Ovary (tissue), 9 donors: ENCODE measurements around the gene LRFN2. TPM values are rescaled to one million over a fixed set of nuclear protein-coding genes. Genes with fewer than 3 reads are reported as not detected.

ENCODE experiments used
- DNase-seq, 5 donors: peaks; one replicate each; pipeline ENCODE4 v3.0.0-alpha.2; 2019 to 2020
- H3K27ac ChIP-seq, 2 donors: fragments of 200-600 bp; one replicate each; pipeline versions ENCODE4 v1.5.1 to v1.8.0; 2019 to 2022
- H3K27me3 ChIP-seq: fragments of 200-600 bp; one replicate; pipeline ENCODE4 v1.8.0; 2022
- H3K36me3 ChIP-seq: fragments of 200-600 bp; sonication (generic); one replicate; pipeline ENCODE4 v1.5.1; 2019
- H3K4me1 ChIP-seq: one replicate; pipeline ENCODE4 v1.8.1; 2013; ENCODE audit warnings: mild to moderate bottlenecking, moderate library complexity; ENCODE audit not compliant: insufficient read depth
- H3K4me3 ChIP-seq: fragments of 200-600 bp; sonication (generic); one replicate; pipeline ENCODE4 v1.5.1; 2017
- H3K9me3 ChIP-seq, 2 donors: fragments of 200-600 bp in 1 of 2; sonication (generic) in 1 of 2; one replicate each; pipeline versions ENCODE4 v1.5.1 to v1.8.1; 2013 to 2019; ENCODE audit warnings: mild to moderate bottlenecking in 1 of 2, moderate library complexity in 1 of 2
- EP300 ChIP-seq: sonication (generic); formaldehyde crosslinking; IDR thresholded peaks from one replicate; pipeline ENCODE4 v1.6.1; 2017; ENCODE audit warnings: antibody characterized with exemption
- POLR2A ChIP-seq: fragments of 450-650 bp; IDR thresholded peaks from one replicate; pipeline ENCODE4 v1.6.1; 2017; ENCODE audit warnings: antibody characterized with exemption, mild to moderate bottlenecking, moderate library complexity
- WGBS, 3 donors: extraction: QIAGEN DNeasy Blood & Tissue Kit in 1 of 3; methylation state at CpG; one replicate each; pipeline versions ENCODE4 v1.1.5 to v1.1.7; 2013 to 2017; 5-methylcytosine and 5-hydroxymethylcytosine counted together
- intact Hi-C, 4 donors: fragments of 100-400 bp; cut with DNase I; formaldehyde crosslinking; loops; one replicate each; pipeline versions ENCODE4 v1.11.0 to v1.15.1; 2022 to 2023
- polyA plus RNA-seq, 2 donors: library from polyadenylated mRNA; stranded (reverse); fragments of 200-250 nt in 1 of 2; fragments of 350-450 nt in 1 of 2; fragmentation: Illumina TruSeq in 1 of 2; extraction: RNeasy Lipid Tissue Mini Kit (QIAGEN cat#74804) in 1 of 2; gene quantifications; one replicate each; pipeline ENCODE4 v1.2.3, GENCODE V29; 2013 to 2014
- total RNA-seq, 7 donors: library from RNA; depleted of rRNA in 2 of 7; stranded (reverse); fragments of >200 nt in 2 of 7; fragmentation: NEBNext Ultra II Directional in 3 of 7; extraction: Animal tissue kit (Norgen Biotek cat#: 25700) in 3 of 7; gene quantifications; one replicate each; pipeline versions ENCODE4 v1.1.0 to v1.2.4, GENCODE V29; 2016 to 2023
- TF ChIP-seq, protein P1 (sequence below), 3 donors: fragments of 450-650 bp in 2 of 3; fragments of 200-600 bp in 1 of 3; IDR thresholded peaks; one replicate each; pipeline versions ENCODE4 v1.5.1 to v1.8.0; 2016 to 2022; ENCODE audit warnings: antibody characterized with exemption in 3 of 3, mild to moderate bottlenecking in 1 of 3
- donor health status: DM: no; HTN: no; CAD: no; lungs with moderate emphysema.
- donor health status: DM: no; HTN: no; CAD: no.
- donor health status: Bipolar disorder and iron deficiency.
- donor health status: DM: yes; HTN: yes; CAD: no.
- donor health status: DM: no; HTN: no; CAD: no.
- donor health status: DM: yes; HTN: yes; CAD: no.

LRFN2 gene
- total and polyA plus RNA-seq, 9 donors, result 0.10 to 2.2 (median 0.66) TPM

DNA sequence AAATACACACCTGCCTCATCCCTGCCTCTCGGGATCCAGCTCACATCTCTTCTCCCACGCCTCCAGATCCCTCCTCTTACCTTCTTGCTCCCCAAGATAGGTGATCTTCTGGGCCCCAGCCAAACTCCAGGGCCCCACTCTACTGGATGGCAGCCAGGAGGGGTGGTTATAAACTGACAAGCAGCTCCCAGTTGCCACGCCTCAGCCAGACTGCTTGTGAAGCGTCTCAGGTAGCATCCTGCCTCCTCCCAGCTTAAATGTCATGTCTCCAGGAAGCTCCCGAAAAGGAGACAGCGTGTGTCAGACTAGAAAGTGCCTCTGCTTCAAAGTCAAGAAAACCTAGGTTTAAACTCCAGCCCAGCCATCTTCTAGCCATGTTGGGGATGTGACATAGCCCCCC is 114.1 kb downstream of the LRFN2 start:
- no peak overlapping the region for H3K27ac ChIP-seq
- DNase-seq, result no peak
- TF ChIP-seq POLR2A (no peak), EP300 (no peak)
- TF ChIP-seq, protein P1, sequence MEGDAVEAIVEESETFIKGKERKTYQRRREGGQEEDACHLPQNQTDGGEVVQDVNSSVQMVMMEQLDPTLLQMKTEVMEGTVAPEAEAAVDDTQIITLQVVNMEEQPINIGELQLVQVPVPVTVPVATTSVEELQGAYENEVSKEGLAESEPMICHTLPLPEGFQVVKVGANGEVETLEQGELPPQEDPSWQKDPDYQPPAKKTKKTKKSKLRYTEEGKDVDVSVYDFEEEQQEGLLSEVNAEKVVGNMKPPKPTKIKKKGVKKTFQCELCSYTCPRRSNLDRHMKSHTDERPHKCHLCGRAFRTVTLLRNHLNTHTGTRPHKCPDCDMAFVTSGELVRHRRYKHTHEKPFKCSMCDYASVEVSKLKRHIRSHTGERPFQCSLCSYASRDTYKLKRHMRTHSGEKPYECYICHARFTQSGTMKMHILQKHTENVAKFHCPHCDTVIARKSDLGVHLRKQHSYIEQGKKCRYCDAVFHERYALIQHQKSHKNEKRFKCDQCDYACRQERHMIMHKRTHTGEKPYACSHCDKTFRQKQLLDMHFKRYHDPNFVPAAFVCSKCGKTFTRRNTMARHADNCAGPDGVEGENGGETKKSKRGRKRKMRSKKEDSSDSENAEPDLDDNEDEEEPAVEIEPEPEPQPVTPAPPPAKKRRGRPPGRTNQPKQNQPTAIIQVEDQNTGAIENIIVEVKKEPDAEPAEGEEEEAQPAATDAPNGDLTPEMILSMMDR (IDR thresholded peaks at IDR 0.05), result no peak
- no peak overlapping the region for H3K4me3 ChIP-seq
- H3K27me3 ChIP-seq, result no peaks in the 10 kb centered on the region
- H3K4me1 ChIP-seq, result no peaks in the 10 kb centered on the region
- intact Hi-C loops, result no loop called here
- WGBS, 3 donors, result 81 to 84% (median 82%) methylated on average over 6 of the region's 6 CpGs
- no peaks in the 10 kb centered on the region for H3K36me3 ChIP-seq
- no peaks in the 10 kb centered on the region for H3K9me3 ChIP-seq

DNA sequence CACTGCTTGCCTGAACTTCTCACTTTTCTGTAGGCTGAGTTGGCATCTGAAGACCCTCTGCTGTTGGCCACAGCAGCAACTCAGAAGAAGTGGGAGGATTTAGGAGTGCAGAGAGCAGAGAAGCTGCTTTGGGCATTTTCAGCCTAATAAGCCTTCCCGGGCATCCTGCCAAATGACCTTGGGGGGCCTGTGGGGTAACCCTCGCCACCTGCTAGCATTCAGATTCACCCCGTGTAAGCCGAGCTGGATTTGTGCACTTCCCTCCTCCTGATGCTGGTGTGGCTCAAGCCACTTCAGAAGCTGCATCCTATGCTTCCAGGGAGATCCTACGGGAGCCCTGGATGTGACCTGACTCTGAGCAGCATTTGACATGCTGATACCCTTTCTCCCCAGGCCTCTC is 114.8 kb downstream of the LRFN2 start:
- H3K9me3 ChIP-seq, result no peaks in the 10 kb centered on the region
- H3K4me3 ChIP-seq, result no peak overlapping the region
- DNase-seq, result no peak
- H3K4me1 ChIP-seq, result no peaks in the 10 kb centered on the region
- H3K27ac ChIP-seq, result no peak overlapping the region
- 13 to 24% (median 21%) methylated on average over 5 of the region's 5 CpGs for WGBS, 3 donors
- intact Hi-C loops, result no loop called here
- H3K36me3 ChIP-seq, result no peaks in the 10 kb centered on the region
- TF ChIP-seq, protein P1 (IDR thresholded peaks at IDR 0.05), result no peak
- TF ChIP-seq POLR2A (no peak), EP300 (no peak)
- H3K27me3 ChIP-seq, result no peaks in the 10 kb centered on the region

DNA sequence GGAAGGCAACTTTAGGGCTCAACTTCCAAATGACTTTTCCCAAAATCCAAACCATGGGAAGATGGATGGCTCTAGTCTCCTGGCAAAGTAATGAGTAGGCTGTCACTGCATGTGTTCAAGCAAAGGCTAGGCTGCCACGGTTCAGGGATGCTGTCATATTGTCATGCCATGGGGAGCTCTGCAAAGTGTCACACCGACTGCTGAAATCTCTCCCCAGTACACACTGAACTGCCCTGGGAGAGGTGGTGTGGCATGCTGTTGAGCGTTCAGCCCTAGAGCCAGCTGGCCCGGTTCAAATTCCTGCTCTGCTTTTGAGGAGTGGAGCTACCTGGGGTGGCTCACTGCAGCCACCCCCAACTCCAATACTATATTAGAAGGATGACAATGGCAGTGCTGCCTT is 115.9 kb downstream of the LRFN2 start:
- H3K4me1 ChIP-seq, result no peaks in the 10 kb centered on the region
- H3K27ac ChIP-seq, result no peak overlapping the region
- TF ChIP-seq POLR2A (no peak), EP300 (no peak)
- TF ChIP-seq, protein P1 (IDR thresholded peaks at IDR 0.05), result no peak
- no peaks in the 10 kb centered on the region for H3K9me3 ChIP-seq
- no peak for DNase-seq
- intact Hi-C loops, result no loop called here
- no peaks in the 10 kb centered on the region for H3K27me3 ChIP-seq
- H3K4me3 ChIP-seq, result no peak overlapping the region
- no peaks in the 10 kb centered on the region for H3K36me3 ChIP-seq
- WGBS, 3 donors, result 81 to 87% (median 83%) methylated on average over 4 of the region's 4 CpGs

- H3K27me3 ChIP-seq, result no peaks in the 10 kb centered on the region
- no peaks in the 10 kb centered on the region for H3K9me3 ChIP-seq
- TF ChIP-seq POLR2A (no peak), EP300 (no peak)
- TF ChIP-seq, protein P1 (IDR thresholded peaks at IDR 0.05), result no peak
- H3K27ac ChIP-seq, result no peak overlapping the region
- H3K4me3 ChIP-seq, result no peak overlapping the region
- H3K36me3 ChIP-seq, result no peaks in the 10 kb centered on the region
- H3K4me1 ChIP-seq, result no peaks in the 10 kb centered on the region
- DNase-seq, result no peak
- intact Hi-C loops, result no loop called here
- WGBS, 3 donors, result 88 to 91% (median 89%) methylated on average over 3 of the region's 3 CpGs
Measured at GRCh38 chr6:40469323-40469722, 117.8 kb downstream of the LRFN2 start.
